ENCODE measurements around the gene BCR.

DNA sequence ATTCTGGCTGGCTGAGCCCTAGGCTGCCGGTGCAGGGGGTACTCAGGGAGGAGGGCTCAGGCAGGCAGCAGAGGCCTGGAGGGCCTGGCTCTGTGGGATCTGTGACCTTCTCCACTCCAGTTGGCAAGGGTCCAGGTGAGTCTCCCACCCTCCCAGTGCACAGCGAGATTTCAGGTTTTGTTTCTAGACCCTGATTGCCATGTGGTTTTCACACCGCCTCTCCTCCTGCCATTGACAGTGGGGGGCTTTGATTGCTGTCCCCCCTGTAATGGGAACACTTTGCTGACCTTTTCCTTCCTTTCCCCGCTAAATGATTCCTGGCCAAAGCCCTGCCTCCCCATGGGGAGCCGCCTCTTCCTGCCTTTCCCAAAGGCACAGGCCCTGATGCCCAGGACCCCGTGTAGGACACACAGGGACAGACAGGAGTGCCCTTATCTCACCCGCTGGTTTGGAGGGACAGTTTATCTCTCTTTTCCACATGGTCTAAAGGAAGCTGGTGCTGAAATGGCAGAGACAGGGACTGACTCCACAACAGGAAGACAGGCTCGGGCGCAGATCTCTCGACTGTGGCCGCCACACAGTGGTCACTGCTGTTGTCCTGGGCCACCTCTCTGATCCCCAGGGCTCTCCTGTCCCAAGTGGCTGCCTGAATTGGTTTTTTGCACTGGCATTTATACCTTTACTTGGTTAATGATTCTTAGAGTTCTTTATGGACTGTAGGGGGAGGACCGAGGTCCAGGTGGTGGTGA, 43.4 kb downstream of the BCR start:
- TF ChIP-seq POLR2A (IDR thresholded peaks at IDR 0.05) (no peak), CTCF (IDR thresholded peaks at IDR 0.05) (no peak)

Measured in transverse colon (tissue), 3 donors.